ENCODE measurements around the gene OSTC. TPM values are rescaled to one million over a fixed set of nuclear protein-coding genes. Genes with fewer than 3 reads are reported as not detected.
A peak's percentile ranks its signal among the peaks of the same experiment; 100 is the strongest.

OSTC gene
- 149 and 222 TPM in 2 replicates for total RNA-seq
- 258 and 402 TPM in 2 replicates for polyA plus RNA-seq

- Histone ChIP-seq H3K9me3 (ENCODE audit: low read depth) (no peaks in the 10 kb centered on the region), H3K4me3 (peak within 1 kb of the TSS; percentile 68), H3K4me1 (ENCODE audit: low read depth) (peaks cover 5% of the 10 kb centered on the region), H3K27me3 (no peaks in the 10 kb centered on the region), H3K36me3 (no peaks in the 10 kb centered on the region), H3K27ac (peak within 1 kb of the TSS; percentile 96)
- peak; percentile 98 for DNase-seq (ENCODE audit: low read depth in 1 of 2, low spot score in 1 of 2)
- TF ChIP-seq CTCF (IDR thresholded peaks at IDR 0.05; ENCODE audit: low read depth, low read length), result peak; percentile 24
These were observed at the start of gene OSTC for GRCh38 chr4:108650212-108651013. OSTC (plus strand) TSS chr4:108650599; CDS start chr4:108650656, 57 bp downstream.

- Histone ChIP-seq H3K9me3 (ENCODE audit: low read depth) (no peaks in the 10 kb centered on the region), H3K4me3 (no peak overlapping the region), H3K36me3 (no peaks in the 10 kb centered on the region), H3K27me3 (no peaks in the 10 kb centered on the region), H3K27ac (no peak overlapping the region), H3K4me1 (ENCODE audit: low read depth) (no peaks in the 10 kb centered on the region)
- no peak for DNase-seq (ENCODE audit: low read depth in 1 of 2, low spot score in 1 of 2)
- no peak for TF ChIP-seq CTCF (IDR thresholded peaks at IDR 0.05; ENCODE audit: low read depth, low read length)
These were observed 49.3 kb upstream of the OSTC start for GRCh38 chr4:108601106-108601505.

GRCh38 chr4:108601532-108601931 lies 48.9 kb upstream of the OSTC start:
- Histone ChIP-seq H3K9me3 (ENCODE audit: low read depth) (no peaks in the 10 kb centered on the region), H3K4me3 (no peak overlapping the region), H3K36me3 (no peaks in the 10 kb centered on the region), H3K27me3 (no peaks in the 10 kb centered on the region), H3K4me1 (ENCODE audit: low read depth) (no peaks in the 10 kb centered on the region), H3K27ac (no peak overlapping the region)
- DNase-seq (ENCODE audit: low read depth in 1 of 2, low spot score in 1 of 2), result no peak
- no peak for TF ChIP-seq CTCF (IDR thresholded peaks at IDR 0.05; ENCODE audit: low read depth, low read length)

- H3K36me3 ChIP-seq, result no peaks in the 10 kb centered on the region
- H3K4me3 ChIP-seq, result no peak overlapping the region
- H3K27ac ChIP-seq, result no peak overlapping the region
- no peaks in the 10 kb centered on the region for H3K27me3 ChIP-seq
- no peaks in the 10 kb centered on the region for H3K4me1 ChIP-seq (ENCODE audit: low read depth)
- H3K9me3 ChIP-seq (ENCODE audit: low read depth), result no peaks in the 10 kb centered on the region
- no peak for TF ChIP-seq CTCF (IDR thresholded peaks at IDR 0.05; ENCODE audit: low read depth, low read length)
- no peak for DNase-seq (ENCODE audit: low read depth in 1 of 2, low spot score in 1 of 2)
These were observed 48.2 kb upstream of the OSTC start for GRCh38 chr4:108602163-108602562.

GRCh38 chr4:108607079-108607815 lies 43.2 kb upstream of the OSTC start:
- DNase-seq (ENCODE audit: low read depth in 1 of 2, low spot score in 1 of 2), result no peak
- TF ChIP-seq CTCF (IDR thresholded peaks at IDR 0.05; ENCODE audit: low read depth, low read length), result no peak
- Histone ChIP-seq H3K4me3 (no peak overlapping the region), H3K36me3 (no peaks in the 10 kb centered on the region), H3K9me3 (ENCODE audit: low read depth) (no peaks in the 10 kb centered on the region), H3K27ac (no peak overlapping the region), H3K4me1 (ENCODE audit: low read depth) (no peaks in the 10 kb centered on the region), H3K27me3 (no peaks in the 10 kb centered on the region)

Data from cardiac muscle cell (in vitro differentiated cells and primary cell).